HG02885 (cell line): Measurements from ENCODE around the gene MADD.

Experiments
- ATAC-seq: cut with Tn5 transposase; IDR thresholded peaks from one replicate; pipeline ENCODE4 v1.9.1; 2021; ENCODE audit warnings: mild to moderate bottlenecking; ENCODE audit not compliant: unreplicated experiment, poor library complexity

Gene MADD

DNA sequence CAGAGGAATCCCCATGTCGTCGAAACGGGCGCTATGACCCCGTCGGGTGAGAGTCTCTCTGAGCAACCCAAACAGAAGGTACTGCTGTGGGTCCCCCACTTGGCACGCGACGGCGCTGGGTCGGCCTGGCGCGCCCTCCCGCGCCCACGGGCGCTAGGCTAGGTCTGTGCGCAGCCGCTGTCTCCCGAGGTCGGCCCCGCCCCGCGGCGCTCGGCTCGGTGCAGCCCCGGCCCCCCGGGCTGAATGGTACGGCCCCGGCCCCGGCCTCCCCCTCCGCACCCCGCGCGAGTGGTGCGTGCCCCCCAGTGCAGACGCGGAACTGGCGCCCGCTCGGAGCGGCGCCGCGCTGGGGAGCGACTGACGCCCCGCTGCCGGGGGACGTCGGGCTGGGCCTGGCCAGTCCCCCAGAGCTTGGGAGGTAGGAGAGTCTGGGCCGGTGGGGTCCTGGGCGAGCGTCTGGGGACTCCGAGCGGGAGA is at the start of gene MADD:
MADD (plus strand) TSS at position 305 of the 477 bp plus-strand sequence.
- ATAC-seq = peak; percentile 78

DNA sequence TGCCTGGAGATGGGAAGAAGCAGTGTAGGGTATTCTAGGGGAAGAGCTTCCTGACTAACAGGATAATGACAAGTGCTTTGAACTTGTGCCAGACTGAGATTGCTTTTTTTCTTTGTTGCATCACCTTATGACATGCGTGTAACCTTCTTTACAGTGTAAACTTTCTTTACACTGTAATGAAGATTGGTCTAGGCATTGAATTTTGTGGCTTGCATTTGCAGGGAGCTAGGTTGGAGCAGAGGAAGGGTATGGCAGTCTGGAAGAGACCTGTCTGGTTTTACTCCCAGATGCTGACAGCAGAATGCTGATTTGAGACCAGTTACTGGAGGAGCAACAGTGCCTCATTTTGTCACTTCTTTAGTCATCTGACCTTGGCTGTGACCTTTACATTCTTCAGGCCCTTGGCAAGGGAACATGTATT is 49.5 kb upstream of the MADD start:
- ATAC-seq = no peak

DNA sequence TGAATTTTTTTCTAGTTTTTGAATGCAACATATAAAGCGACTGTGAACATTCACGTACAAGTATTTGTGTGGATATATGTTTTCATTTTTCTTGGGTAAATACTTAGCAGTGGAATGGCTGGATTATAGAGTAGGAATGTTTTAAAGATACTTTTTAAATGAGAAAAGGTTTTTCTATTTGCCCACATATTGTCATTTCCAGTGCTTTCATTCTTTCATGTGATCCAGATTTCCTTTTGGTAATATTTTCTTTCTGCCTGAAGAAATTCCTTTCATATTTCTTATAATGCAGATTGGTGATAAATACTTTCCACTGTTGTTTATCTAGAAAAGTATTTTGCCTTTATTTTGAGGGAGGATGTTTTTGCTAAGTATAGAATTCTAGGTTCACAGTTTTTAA is 47.2 kb upstream of the MADD start:
- no peak for ATAC-seq

DNA sequence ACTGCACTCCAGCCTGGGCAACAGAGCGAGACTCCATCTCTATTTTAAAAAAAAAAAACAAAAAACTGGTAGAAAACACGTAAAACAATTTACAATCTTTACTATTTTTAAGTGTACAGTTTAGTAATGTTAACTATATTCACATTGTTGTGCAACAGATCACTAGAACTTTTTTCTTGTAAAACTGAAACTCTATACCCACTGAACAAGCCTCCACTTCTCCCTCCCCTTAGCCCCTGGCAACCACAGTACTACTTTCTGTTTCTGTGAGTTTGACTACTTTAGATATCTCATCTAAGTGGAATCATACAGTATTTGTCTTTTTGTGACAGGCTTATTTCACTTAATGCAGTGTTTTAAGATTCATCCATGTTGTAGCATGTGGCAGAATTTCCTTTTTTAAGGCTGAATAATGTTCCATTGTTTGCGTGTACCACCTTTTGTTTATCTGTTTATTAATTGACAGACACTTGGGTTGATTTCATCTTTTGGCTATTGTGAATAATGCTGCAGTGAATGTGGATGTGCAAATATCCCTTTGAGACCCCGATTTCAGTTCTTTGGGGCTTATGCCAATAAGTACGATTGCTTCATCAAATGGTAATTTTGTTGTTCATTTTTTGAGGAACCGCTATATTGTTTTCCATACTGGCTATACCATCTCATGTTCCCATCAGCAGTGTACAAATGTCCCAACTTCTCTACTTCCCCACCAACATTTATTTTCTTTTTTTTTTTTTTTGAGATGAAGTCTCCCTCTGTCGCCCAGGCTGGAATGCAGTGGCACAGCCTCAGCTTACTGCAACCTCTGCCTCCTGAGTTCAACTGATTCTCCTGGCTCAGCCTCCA is 44.2 kb upstream of the MADD start:
- ATAC-seq = peak; percentile 73

DNA sequence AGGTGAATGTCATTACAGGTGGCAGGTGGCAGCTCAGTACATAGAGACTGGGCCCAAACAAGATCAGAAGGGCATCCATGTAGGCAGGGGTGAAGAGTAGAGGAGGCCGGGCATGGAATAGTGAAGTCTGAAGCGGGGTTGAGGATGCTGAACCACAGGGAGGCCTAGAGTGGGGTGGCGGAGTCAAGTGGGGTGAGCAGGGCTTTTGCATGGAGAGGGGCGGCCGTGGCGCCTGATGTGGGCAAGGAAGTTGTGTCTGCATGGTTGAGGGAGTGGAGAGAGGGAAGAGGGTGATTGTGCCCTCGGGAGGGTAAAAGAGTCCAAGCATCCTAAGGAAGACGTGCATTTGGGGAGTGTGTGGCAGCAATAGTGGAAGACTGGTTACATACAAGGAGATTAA is 40.8 kb upstream of the MADD start:
- ATAC-seq = no peak

DNA sequence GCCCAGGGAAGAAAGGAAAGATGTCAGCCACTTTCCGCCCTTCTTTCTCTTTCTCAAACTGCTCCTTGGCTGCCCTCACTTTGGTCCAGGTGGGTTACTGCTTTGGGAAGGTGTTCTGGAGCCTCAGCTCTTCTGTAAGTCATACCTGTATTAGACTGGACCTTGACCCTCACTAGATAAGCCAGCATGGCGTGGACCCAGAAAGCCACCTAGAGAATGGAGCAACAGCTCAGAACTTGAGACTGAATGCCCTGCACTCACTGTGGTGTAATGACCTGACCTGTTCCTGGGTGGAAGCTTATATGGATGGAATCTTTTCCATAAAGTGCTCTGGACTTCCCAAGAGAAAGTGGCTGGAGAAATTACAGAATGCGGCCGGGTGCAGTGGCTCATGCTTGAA is 36.9 kb upstream of the MADD start:
- ATAC-seq = no peak

DNA sequence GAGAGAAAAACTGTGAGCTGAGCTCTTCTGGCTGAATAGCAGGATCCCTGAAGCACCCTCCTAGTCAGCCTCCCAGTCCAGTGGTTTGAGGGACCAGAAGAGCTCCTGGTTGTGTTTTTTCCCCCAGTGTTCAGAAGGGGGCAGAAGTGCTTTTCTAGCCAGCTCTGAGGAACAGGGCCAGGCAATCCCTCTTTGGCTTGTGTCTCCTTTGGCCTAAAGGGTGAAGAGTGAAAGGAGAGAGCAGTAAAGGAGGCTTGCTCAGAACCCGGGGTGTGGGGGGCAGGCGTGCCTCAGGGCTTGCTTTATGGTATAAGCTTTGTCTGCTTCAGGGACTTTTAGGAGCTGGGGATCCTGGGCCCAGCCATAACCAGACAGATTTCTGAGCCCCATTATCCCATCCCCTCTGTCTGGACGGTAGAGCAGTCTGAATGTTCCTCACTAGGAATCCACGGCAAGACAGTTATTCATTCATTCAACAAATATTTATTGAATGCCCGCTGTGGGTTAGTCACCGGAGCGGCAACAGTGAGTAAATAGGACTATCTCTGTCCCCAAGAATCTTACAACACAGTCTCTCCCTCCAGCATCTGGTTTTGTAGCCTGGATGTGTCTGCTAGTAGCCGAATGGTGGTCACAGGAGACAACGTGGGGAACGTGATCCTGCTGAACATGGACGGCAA is 35.8 kb upstream of the MADD start:
- no peak for ATAC-seq

DNA sequence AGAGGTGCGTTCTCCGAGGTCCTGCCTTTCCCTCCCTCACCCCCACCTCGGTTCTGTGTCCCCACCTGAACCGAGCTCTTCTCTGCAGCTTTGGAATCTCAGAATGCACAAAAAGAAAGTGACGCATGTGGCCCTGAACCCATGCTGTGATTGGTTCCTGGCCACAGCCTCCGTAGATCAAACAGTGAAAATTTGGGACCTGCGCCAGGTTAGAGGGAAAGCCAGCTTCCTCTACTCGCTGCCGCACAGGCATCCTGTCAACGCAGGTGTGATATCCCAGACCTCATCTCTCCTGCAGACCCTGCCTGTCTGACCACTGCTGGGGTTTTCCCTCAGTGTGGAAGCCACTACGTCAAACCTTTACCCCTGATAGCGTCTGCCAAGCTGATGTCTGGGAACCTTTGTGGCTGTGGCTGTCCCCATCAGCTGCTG is 35.2 kb upstream of the MADD start:
- no peak for ATAC-seq

DNA sequence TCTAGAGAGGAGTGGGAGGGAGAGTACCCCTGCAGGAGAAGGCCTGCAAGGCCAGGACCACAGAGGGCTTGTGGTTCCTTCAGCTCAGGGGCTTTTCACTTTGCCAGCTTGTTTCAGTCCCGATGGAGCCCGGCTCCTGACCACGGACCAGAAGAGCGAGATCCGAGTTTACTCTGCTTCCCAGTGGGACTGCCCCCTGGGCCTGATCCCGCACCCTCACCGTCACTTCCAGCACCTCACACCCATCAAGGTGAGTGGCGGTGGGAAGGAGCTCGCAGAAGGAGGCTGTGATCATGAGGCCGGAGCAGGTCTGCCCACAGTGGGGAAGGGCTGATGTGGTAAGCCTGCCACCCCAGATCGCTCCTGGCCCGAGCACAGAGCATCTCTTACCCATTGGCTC is 34.8 kb upstream of the MADD start:
- no peak for ATAC-seq

DNA sequence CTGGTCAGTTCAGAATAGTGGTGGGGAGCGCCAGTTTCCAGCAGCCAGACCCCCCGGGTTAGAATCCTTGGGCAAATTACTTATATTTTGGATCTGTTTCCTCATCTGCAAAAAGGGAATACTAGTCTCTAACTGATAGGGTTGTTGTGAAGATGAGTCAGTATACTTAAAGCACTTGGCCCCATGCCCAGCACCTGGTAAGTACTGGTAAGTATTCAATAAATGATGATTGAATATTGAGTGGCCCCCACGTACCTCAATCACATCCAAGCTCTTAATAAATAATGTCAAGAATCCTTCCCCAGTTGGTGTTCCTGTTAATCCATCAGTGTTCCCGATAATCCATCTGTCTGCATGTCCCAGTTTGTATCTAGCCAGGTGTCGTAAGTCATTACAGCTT is 33.5 kb upstream of the MADD start:
- no peak for ATAC-seq

DNA sequence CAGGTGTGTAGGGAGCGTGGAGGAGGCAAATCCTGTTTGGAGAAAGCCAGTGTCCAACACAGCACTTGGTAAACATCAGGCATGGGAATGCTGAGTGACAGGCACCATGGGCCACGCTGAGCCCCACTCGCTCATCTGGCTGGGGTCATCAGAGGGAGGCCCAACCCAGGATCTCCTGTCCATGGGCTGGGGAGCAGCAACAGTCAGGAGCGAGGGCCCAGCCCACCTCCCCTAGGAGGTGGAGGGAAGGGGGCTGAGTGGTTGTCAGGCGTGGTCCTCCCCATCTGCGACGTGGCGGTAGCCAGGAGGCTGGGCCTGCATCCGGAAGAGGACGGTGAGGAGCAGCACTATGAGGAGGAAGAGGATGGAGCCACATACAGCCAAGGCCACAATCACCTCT is 30.1 kb upstream of the MADD start:
- no peak for ATAC-seq

DNA sequence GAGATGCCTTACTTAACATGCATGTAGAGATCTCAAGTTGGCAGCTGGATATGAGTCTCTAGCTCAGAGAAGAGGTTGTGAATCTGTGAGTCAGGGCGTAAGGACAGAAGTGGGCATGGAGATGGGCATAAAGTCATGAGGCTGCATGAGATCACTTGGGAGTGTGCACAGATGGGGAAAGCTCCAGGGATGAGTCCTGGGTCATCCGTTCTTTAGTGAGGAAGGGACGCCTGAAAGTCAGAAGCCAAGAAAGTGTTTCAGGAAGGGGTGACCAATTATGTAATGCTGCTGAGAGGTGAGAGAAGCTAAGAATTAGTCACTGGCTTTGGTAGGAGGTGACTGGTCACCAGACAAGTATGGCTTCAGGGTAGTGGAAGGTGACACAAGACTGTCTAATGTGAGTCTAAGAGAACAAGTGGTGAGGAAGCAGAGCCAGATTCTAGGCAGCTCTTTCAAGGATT is 28.1 kb upstream of the MADD start:
- no peak for ATAC-seq

DNA sequence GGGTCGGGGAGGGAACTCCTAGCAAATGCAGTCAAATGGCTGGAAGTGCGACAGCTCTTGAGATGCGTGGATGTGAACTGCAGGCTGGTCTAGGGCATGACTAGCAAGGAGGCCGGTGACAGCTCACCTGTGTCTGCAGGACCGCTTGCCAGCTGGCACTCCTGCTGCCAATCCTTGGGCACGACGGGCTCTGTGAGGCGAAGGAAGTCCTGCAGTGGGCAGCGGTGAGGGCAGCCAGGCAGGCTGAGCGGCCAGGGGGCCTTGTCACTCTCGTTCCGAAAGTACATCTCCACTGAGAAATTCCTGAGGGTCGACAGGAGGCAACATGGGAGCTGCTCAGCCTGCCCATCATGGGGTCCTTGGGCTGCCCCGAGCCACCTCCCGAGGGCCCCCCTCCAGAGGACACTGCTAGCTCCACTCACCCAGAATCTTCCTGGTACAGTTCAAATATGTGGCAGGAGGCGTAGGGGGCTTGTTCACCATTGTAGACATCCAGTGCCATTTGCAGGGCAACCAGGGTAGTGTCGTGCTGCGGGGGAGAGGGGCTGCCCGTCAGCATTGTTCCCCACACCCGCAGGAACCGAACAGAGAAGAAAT is 27.2 kb upstream of the MADD start:
- no peak for ATAC-seq

DNA sequence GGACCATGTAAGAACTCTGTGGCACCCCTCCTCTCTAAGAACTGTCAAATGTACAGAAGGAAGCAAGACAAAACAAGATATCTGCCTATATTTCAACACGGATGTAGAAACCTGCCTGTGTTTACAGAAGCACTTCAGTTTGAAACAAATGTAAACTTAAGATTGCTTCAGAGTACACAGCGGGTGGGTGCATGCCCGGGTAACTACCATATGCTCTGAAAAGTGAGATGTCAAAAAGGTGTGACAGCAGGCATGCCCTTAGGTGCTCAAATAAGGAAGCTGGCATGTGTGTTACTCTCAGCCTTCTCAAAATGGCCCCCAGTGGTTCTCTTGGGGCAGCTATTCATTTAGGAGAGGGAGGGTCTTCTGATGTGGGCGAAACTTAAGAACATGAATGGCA is 26.5 kb upstream of the MADD start:
- ATAC-seq = no peak

DNA sequence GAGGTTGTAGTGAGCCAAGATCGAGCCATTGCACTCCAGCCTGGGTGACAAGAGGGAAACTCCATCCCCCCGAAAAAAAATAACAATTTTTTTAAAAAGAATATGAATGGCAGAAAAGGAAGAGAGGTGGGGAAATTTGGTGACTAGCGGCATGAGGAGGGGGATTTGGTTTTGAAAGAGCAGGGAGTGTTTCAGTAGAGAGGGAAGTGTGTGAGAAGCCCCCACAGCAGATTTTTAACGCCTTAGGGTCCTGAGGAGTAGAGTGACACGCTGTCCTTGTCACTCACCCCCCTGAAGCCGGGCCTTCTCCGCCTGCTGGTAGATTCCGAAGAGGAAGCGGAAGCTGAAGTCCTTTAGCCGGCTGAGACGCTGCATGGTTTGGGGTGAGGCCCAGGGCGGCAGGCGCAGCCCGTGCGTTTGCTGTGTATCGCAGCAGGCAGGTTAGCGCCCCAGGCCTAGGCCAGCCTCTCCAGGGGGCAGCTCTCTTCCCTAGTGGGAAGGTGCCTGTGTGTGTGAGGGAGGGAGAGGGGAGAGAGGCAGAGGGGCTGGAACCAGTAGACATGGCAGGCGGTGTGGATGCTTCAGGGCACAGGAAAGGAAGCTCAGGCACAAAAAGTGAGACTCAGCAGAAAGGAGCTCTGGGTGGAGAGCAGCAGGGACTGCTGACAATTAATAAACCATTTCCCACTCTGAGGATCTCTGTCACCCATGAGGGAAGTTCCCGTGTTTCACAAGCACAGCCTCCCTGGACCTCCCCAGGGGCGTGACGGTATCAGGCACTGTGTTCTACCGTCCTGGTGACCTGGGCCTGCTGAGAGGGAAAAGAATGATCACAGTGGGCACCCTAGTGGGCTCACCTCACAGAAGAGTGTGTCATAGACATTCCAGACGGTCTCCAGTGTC is 25.2 kb upstream of the MADD start:
- no peak for ATAC-seq

DNA sequence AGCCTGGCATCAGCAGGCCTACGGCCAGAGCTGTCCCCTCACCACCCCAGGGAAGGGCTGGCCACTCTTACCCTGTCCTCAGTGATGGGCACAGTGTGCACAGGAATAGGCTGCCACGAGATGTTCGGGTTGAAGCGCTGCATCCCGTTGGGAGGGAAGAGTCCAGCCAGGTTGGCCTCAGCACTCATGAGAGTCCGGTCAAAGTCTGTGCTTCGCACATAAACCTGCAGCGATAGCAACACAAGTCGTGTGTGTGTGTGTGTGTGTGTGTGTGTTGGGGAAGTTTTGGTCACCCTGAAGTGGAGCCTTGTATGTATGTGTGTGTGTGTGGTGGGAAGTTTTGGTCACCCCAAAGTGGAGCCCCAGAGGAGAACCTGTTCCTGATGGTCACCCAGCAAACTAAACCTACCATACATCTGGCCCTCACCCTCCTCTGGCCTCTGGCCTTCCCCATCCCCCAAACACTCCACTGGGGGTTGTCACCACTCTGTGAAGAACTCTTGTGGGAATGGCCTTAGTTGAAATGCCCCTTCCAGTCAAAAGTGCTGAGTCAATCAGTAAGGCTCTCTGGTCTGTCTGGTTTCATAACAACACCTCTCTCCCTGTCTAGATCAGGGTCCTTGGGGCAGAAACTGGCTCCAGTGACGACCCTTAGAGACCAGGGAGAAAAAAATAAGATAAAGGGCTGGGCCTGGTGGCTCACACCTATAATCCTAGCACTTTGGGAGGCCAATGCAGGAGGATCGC is 24.1 kb upstream of the MADD start:
- ATAC-seq = no peak

DNA sequence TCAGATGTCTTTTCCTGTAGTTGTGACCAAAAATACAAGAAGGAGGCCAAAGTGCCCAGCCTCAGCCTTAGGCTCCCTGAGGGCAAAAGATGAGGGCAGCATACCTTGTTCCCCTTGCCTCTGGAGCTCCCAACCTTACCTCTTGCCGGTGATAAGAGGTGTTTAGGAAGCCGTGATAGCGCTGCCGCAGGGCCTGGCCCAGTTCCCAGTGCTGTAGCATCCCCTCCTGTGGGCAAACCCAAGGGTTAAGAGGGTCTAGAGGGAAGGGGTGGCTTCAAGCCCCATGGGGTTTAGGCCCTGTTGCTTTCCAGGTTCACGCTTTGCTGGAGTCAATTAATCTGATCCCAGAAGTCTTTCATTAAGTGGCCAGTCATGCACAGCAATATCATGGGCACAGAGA is 22.4 kb upstream of the MADD start:
- no peak for ATAC-seq

DNA sequence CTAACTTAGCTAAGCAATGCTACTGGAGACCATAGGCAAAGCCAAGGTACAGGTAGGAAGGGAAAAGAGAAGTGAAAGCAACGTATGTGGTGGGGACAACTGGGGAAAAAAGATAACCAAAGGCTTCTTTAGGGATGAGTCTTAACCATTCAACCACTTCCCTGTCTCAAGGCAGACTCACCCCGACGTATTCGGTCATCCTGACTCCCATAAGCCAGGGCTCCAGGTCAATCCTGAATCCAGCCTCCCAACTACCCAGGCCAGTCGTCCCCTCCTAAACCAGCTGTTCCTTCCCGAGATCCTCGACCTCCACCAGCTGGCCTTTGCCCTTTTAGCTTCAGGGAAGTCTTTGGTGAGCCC is 21.6 kb upstream of the MADD start:
- ATAC-seq = peak; percentile 28

DNA sequence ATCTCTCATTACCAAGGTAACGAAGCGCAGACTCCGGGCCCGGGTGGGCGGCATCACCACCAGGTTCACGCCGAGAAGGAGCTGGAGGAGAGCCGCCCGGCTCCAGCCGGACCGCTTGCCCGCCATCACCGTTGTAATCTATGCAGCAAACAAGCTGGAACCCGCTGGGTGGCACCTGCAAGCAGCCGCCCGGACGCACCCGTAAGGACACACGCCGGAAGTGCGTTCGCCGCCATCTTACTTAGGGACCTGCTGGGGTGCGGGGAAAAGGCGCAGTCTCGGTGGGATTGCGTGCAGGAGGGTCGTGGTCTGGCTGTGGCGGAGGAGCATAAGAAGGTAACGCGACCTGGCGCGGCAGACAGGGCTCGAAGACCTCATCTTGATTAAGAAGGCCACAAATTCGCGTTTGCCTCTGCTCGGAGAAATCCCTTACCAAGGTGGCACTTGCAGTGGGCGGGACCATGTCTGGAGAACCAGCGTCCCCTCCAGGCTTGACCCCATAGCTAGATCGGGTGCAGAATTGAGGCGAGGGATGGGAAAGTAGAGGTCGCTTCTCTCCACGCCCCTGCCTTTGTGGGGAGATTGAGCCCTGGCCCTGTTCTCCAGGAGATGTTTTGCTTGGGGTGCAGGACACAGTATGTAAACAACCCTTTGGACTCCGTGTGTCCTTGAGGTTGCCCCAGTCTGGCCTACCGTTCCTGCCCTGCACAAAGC is 21.1 kb upstream of the MADD start, which contains the start of gene ACP2:
ACP2 (minus strand) TSS at position 151 of the 714 bp plus-strand sequence; CDS start at position 126, 25 bp downstream.
- ATAC-seq = peak; percentile 91
